Activated T-helper 1 cell treated with anti-CD3 and anti-CD28 coated beads, Interleukin-2, amount 50 U/mL, for 16 hours (primary cell): ENCODE data around the gene SLC66A2.

Source experiments
- DNase-seq, 2 donors: peaks; one replicate each; pipeline ENCODE4 v3.0.0-alpha.2; 2020; ENCODE audit warnings: low read depth in 1 of 2, low spot score in 1 of 2

Gene SLC66A2

DNA sequence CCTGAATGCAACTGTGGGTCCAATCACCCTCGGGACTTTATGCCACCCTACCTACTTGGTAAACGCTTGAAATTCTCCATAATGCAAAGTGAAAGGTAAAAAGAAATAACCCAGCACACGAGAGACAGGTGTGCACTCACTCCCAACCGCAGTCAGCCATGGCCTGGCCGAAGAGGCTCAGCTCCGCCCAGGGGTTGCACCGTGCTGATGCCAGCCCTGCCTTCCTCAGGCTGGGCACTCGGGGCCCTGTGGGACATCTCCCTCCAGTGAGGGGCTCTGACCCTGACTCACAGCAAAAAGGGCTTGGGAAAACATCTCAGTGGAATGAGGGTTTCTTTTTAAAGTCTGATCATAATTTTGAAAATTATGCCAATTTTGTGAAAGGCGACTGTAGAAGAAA, 13.3 kb downstream of the SLC66A2 start:
- DNase-seq, result no peak

DNA sequence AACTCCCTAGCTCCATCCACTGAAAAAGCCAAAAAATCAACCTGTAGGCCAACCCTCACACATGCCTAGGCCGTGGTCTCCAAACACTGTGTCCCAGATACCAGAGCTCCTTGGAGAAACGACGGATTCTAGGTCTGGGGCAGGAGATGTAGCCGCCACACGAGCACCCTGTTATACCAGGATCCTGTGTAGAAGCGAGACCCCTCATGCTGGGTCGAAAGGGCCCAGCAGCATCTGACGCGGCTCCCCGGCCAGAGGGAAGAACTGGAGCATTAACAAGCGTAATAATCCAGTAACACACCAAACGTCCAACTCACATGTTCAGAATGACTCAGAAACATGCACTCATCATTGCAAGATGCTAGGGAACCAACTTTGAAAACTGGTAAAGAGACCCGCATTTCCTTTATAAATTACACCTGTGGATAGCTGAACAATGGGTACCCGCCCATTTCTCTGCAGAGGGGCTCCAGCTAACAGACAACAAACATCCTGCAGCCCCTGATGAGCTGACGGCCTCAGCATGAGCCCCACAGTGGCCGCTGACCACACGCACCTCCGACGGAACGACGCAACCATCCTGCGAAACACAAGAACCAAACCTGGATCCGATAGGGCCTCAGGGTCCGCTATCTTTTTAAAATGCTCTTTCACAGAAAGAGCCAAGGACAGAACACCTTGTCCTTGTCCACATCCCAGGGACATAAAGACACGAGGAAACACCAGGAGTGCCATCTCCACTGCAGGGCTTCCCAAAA, 14.2 kb downstream of the SLC66A2 start:
- DNase-seq, result no peak

DNA sequence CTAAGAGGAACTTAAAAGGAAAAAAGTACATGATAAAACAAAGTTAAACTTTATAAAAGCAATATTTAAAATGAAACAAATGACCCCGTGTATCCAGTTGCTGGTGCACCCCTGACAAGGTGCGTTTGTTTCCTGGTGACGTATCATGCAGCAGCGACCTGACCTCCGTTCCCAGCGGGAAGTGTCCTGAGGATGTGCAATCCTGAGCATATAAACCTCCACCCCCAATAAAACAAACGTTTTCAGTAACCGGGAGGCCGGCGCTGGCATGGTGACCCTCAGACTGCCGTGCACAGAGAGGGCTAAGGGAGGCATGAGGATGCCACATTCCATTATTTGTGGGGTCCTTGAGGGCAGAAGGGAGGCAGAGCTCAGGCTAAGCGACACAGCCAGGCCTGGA, 14.8 kb downstream of the SLC66A2 start:
- no peak for DNase-seq

DNA sequence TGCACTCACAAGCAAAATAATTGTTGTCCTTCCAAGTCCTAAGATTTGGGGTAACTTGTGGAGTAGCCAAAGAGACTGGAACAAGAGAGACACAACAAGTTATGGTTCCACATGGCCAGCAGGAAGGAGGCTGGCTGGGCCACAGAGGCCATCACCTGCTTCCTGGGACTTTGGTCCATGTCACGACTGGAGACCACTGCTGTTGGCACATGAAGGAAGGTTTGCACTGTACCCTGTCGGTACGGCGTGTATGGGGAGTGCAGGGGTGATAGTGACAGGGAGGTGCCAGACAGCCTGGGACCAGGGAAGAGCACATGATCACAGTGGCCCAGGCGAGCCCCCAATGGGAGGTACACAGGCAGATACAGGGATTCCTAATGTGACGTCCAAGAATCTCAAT, 15.5 kb downstream of the SLC66A2 start:
- no peak for DNase-seq

DNA sequence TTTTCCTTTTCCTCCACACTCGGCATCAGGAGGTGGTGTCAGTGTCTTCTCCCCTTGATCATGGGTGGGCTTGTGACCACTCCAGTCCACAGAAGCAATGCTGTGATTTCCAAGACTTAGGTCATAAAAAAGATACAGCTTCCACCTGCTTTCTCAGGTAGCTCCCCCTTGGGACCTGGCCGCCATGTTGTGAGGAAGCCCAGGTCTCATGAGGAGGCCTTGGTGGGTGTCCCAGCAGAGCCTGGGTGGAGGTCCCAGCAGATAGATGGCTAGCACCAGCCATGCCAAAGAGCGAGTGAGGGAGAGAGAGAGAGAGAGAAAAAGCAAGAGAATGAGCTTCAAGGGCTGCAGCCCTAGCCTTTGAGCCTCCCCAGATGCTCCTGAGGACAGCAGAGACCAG, 16.0 kb downstream of the SLC66A2 start:
- no peak for DNase-seq

DNA sequence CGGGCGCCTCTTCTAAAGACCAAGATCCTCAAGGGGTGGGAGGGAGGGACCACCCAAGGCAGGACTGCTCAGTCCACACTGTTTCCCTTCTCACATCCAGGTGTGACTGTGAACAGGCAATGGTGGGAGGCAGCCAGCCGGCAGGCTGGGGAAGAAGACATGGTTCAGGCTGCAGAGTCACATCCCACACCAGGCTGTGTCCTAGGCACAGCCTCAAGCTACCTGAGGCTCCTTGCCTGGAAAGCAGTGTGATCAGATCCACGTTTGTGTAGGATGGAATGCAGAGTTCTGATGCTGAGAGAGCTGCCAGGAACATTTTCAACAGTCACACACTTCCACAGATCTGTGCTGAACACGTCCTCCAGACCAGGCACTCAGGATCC, 16.4 kb downstream of the SLC66A2 start:
- no peak for DNase-seq

DNA sequence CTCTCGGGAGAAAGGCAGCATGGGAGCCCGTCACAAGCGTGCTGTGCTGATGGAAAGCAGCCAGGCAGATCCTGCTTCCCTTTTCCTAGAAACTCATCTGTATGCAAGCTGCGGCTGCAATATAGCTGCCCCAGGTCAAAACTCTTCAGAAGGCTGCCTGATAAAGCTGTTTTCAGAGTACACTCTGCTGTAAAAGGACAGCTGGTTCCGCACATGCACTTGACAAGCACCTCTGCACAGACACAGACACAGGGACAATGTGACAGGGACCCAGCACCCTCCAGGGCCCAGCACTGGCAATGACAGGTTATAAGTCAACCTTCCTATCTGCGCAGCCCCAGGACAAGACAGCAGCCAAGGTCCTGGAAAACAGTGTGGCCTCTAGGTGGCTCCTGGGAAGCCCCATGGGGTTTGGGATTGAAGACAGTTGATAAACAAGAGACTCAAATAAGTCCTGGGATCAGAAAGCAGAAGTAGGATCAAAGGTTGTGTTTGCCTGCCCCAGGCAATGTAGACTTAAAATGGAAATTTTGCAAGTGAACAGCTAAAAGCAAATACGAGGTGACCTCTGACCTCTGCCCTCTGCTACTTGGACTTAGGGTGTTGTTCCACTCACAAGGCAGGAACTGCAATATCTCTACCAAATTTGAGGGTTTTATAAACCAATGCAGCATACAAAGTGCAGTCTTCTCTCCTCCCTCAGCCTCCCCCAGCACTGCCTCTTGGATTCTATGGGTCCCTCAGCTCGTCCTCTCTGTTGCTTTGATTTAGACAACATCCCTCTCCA, 16.9 kb downstream of the SLC66A2 start:
- no peak for DNase-seq

DNA sequence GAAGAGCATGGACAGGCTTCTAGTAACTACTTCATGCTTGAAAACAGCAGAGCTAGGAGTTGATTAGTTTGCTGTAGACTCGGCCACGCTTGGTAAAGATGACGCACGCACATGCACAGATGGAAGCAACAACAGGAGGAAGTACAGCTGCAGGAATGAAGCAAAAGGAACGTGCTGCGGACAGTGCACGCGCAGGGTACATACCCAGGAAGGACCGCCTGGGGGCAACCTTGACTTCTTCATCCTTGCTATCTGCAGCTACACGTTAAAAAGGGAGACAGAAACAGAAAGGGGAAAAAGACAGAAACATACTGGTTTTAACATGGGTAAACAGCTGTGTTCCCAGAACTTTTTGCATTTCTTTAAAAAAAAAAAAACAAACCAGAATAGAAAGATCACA, 17.7 kb downstream of the SLC66A2 start:
- no peak for DNase-seq

DNA sequence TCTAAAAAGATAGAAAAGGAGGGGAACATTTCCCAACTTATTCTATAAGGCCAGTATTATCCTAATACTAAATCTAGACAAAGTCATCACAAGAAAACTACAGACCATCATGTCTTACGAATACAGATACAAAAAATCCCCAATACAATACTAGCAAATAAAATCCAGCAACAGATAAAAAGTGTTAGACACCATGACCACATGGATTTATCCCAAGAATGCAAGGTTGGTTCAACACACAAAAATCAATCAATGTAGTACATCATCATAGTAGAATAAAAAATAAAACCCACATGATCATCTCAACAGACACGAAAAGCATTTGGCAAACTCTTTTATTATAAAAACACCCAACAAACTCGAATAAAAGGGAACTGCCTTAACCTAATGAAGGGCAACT, 18.5 kb downstream of the SLC66A2 start:
- no peak for DNase-seq

DNA sequence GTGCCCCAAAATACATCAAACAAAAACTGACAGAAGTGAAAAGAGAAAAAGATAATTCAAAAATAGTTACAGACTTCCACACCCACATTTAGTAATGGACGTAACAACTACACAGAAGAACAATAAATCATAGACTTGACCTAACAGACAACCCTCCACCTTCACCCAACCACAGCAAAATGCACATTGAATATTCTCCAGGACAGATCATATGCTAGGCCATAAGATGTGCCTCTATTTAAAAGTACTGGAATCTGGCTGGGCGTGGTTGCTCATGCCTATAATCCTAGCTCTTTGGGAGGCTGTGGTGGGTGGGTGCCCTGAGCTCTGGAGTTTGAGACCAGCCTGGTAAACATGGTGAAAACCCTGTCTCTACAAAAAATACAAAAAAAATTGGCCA, 20.0 kb downstream of the SLC66A2 start:
- DNase-seq, result no peak

DNA sequence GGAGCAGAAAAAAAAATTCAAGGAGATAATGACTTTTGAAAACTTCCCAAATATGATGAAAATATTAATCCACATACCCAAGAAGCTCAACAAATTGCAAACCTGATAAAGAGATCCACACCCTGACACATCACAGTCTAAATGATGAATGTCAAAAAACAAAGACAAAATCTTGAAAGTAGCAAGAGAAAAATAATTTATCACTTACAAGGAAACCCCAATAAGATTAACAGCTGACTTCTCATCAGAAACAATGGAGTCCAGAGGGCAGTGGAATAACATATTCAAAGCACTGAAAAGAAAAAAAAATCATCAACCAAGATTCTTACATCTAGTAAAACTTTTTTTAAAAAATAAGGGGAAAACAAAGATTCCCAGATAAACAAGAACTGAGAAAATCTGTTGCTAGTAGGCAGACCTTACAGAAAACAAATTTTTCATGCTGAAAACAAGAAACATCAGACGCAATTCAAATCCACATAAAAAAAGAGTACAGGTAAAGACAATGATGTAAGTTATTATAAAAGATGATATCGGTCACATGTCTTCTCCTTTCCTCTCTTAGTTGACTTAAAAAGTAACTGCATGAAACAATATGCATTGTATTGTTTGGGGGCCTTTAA, 21.3 kb downstream of the SLC66A2 start:
- no peak for DNase-seq

DNA sequence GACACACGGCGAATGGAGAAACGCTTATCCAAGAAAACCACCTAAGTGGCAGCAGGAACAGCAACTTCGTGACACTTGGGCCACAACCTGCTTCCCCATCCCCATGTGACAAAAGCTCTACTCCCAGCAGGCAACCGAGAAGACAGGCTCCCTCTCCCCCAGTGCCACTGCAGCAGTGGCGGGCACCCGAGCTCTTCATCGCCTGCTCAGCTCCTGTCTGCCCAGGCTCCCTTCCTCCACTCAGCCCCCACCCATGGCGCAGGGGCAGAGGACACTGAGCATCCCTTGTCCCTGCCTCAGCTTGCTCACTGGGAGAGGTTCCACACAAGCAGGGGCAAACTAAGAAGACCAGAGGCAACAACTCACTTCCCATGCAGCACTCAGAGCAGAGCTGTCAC, 22.9 kb downstream of the SLC66A2 start:
- DNase-seq, result no peak

DNA sequence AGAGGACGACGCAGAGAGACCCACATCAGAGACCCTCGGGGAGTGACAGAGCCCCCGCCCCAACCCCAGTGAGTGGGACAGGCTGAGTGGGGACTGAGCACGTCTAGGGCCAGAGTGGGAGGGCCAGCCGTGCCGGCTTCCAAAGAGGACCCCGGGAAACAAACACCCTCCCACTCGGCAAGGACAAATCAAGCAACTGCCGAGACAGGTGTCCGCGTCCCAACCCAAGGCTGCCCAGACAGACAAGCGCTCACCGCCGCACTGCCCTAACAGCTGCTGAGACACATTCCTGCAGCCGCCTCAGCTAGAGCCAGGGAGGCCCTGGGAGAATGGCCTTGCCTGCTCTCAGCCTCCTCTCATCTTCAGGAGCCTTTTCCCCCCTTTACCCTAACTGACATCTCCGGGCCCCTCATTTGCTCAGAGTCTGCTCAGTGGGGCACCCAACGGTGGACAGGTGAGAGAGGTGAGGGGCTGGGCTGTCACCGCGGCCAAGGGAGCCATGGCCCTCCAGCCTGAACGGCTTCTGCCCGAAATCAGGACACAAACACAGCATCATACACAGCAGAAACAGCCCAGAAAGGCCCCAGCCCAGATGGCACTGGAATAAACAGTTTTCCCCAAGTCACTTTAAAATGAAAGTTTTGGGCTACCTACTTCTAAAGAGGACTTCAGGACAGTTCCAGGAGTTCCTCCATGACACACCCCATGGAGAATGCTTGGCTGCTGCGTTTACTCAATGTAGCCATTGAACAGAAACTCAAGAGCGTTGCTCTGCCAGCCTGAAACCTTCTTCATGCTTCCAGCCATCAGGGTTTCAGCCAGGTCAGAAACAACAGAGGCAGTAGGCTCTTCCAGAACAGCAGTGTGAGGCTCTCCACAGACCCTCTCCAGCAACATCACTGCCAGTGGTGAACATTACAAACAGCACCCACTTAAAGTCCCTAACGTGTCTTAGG, 23.6 kb downstream of the SLC66A2 start:
- DNase-seq, result no peak

DNA sequence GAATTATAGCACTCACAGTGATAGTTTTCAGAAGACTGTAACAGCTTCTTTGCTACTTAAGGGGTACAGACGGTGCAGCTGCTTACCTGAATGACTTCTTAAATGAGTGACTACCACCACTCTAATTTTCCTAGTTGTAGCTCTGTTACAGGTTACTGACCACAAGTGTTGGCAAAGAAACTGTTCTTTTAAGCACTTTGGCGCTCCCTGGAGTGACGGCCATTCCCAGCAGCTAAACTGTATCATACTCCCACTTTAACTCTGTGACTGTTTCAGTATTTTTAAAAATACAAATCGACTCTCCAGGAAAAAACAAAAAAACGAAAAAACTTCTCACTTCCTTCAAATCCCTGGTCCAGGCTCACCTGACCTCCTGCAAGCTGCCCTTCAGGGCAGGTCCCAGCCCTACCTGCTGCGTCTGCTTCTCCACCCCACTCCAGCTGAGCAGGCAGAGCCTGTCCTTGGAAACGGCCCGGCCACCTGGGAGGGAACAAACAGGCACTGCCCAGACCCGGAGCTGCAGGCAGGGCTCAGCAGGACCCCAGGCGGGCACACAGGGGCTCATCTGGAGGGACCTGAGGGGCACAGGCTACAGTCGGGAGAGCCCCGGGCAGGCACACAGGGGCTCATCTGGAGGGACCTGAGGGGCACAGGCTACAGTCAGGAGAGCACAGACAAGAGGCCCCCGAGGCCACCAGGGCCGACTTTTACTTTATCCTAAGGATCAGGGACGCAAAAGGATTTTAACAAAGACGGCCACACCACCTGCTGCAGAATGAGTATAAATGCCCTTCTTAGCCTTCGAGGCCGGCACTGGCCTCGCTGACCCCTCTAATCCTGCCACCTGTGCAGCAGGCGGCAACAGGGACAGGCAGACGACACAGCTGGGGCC, 24.5 kb downstream of the SLC66A2 start:
- no peak for DNase-seq

DNA sequence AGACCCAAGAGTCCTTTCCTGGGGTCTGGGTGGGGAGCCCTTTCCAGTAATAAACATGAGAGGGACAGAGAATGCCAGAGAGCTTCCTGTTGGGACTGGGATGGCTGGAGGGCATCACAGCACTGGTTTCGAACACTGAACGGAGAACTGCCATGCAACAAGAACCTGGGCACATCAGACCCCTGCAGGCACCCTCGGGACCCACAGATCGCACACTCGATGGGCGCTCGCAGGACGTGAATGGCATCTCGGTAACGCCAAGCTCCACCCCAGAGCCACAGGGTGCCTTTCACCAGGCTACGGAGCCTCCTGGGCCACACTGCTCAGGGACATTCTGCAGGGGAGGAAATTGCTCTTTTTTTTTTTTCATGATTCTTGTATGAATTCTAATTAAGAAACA, 25.1 kb downstream of the SLC66A2 start:
- no peak for DNase-seq

DNA sequence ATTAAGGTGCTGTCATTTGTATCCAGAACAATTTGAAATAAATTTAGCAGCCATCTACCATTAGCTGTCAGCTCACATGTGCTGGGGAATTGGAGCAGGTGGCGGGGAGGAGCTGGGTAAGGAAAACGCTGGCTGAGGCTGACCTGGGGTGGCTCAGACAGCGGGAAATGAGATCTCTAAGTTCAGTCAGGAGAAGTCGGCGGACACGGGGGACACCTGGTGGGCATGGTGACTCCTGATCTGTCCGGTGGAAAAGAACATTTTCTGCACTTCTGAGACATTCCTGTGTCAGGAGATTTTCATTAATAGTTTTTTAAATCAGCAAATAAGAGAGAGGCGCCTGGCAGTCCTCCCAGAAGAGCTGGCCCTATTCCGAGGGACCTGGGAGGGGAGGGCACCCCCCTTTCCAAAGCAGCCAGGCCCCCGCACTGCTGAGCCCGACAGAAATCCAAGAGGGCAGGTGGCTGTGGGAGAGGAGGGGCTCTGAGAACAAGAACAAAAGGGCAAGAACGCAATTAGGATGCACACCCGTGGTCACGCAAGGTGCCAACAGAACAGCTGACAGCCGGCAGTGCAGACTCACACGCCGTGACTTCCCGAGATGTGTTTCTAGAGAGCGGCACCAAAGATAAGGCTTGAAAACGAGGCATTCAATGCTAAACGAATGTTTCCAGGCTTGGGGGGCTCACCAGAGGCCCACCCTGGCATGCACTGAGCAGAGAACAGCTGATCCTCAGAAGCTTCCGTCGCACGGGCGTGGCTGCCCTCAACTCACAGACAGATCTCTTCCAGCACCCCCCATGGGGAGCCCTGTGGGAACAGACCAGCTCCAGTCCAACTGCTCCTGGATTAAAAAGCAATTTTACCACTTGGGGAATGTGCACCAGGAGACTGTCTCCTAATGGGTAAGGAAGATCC, 26.4 kb downstream of the SLC66A2 start:
- DNase-seq, result no peak

DNA sequence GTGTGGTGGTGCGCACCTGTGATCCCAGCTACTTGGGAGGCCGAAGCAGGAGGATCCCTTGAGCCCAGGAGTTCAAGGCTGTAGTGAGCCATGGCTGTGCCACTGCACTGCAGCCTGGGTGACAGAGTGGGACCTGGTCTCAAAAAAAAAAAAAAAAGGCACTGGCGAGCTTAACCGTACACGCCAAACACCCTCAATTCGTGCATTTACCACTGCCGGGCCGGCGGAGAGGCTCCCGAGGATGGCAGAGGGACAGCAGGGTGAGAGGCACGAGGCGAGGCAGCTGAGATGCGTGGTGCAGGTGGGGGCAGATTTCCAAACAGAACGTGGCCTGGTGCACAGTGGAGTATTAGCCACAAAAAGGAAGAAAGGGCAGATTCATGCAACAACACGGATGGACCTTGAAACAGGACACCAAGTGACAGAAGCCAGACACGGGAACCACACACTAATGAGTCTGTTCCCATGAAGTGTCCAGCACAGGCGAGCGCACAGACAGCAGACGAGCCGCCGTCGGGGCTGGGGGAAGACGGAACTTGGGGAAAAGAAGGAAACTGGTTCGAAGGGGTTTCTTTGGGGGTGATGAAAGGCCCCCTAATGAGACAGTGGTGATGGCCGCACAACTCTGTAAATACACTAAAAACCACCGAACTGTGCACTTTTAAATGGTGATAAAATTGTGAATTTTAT, 27.4 kb downstream of the SLC66A2 start:
- DNase-seq, result no peak

DNA sequence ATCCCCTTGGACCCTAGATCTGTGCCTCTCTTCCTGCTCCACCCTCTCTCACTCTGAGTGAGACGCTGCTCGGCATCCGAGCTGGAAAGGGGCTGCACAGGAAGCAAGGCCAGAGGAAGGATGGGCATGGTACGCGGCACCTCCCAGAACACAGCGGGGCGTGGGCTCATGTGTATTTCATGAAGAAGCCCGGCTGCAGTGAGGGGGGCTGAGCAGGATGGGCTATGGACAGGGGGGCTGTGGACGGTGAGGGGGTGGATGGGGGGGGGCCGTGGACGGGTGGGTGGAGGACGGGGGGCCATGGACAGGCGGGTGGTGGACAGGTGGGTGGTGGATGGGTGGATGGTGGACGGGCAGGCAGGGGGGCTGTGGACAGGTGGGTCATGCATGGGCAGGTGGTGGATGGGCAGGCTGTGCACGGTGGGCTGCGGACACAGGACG, 28.5 kb downstream of the SLC66A2 start:
- no peak for DNase-seq
